SJSA1 (cell line): Measurements from ENCODE around the gene PRSS56. TPM values are rescaled to one million over a fixed set of nuclear protein-coding genes. Genes with fewer than 3 reads are reported as not detected.

Experiments used
- DNase-seq, 2 experiments: peaks; one replicate each; pipeline ENCODE4 v3.0.0-alpha.2; 2015 to 2020; ENCODE audit warnings: low spot score in 2 of 2, low read depth in 1 of 2
- H3K27ac ChIP-seq: fragments of 250-450 bp; sonication (Bioruptor Pico); 2 replicates; pipeline ENCODE4 v1.5.1; 2020; ENCODE audit warnings: mild to moderate bottlenecking, moderate library complexity
- H3K27me3 ChIP-seq: fragments of 250-450 bp; sonication (Bioruptor Pico); replicated peaks from 2 replicates; pipeline ENCODE4 v1.5.1; 2020; ENCODE audit warnings: mild to moderate bottlenecking, moderate library complexity
- H3K36me3 ChIP-seq: fragments of 250-450 bp; sonication (Bioruptor Pico); 2 replicates; pipeline ENCODE4 v1.5.1; 2020; ENCODE audit warnings: mild to moderate bottlenecking
- H3K4me1 ChIP-seq: fragments of 250-450 bp; sonication (Bioruptor Pico); replicated peaks from 2 replicates; pipeline ENCODE4 v1.6.1; 2021; ENCODE audit warnings: mild to moderate bottlenecking
- H3K4me3 ChIP-seq: fragments of 250-450 bp; sonication (Bioruptor Pico); 2 replicates; pipeline ENCODE4 v1.5.1; 2020; ENCODE audit warnings: mild to moderate bottlenecking
- H3K9me3 ChIP-seq: fragments of 250-450 bp; sonication (Bioruptor Pico); replicated peaks from 2 replicates; pipeline ENCODE4 v1.5.1; 2020; ENCODE audit warnings: mild to moderate bottlenecking
- total RNA-seq: library from RNA; depleted of rRNA; stranded (reverse); fragments of >200 nt; shearing (Covaris generic); gene quantifications from 2 replicates; pipeline ENCODE4 v1.2.3, GENCODE V29; 2014

PRSS56 gene
- total RNA-seq, 1 experiment from 2014 or later: not detected

- Histone ChIP-seq H3K4me3 (no peak overlapping the region), H3K4me1 (0 out of 2 replicates have a peak, but pooled peaks cover 4% of the 10 kb centered on the region), H3K27ac (no peak overlapping the region), H3K9me3 (no peaks in the 10 kb centered on the region), H3K36me3 (no peaks in the 10 kb centered on the region), H3K27me3 (peaks cover 52% of the 10 kb centered on the region)
- no peak for DNase-seq
Measured at GRCh38 chr2:232490221-232491138, 29.7 kb upstream of the PRSS56 start.

DNA sequence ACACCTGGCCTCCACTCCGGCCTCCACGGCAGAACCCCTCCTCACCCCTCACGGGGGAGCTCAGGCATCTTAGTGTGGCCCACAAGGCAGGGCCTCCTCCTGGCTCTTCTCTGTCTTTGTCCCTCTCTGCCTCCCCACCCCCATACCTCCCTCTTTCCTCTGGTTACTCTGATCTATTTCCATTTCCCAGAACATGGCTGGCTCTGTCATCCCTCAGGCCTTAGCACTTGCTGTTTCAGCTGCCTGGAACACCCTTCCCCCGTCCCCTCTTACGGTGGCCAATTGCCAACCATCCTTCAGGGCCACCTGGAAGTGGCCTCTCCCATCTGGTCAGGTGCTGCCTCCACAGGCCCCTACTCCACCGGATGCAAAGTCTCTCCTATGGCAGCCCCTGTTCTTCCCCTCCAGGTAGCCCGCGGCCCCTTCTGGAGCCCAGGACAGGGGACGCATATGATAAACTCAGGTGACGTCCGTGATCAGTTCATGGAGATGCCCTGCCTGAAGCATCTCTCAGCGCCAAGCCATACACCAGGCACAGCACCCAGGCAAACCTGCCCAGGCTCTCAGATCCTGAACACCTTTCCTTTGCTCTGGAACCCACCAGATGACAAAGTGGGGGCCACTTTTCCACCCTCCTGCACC is 28.9 kb upstream of the PRSS56 start:
- Histone ChIP-seq H3K4me1 (0 out of 2 replicates have a peak, but pooled peaks cover 4% of the 10 kb centered on the region), H3K36me3 (no peaks in the 10 kb centered on the region), H3K4me3 (no peak overlapping the region)

DNA sequence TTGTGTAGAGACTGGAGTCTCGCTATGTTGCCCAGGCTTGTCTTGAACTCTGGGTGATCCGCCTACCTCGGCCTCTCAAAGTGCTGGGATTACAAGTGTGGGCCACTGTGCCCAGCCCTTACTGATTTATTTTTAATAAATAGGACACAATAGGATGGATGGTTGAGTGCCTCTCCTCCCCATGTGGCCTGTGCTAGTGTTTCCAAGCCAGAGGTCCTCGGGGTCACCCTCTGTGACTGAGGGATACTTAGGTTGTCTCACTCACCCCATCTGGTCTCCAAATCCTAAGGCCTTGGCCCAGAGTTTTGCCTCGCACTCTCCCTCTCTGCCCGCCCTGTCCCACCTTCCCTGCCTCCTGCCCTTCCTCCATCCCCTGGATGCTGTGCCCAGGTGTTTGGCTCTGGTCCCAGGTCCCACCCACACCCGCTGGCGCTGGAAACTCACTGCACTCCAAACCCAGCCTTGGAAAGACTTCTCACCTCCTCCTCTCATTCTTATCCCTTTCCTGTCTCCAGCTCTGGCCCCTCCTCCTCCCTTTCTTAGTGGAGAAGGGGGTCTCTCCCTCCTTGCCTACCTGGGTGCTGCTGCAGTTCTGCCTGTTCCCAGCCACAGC is 27.8 kb upstream of the PRSS56 start:
- Histone ChIP-seq H3K27ac (no peak overlapping the region), H3K4me3 (no peak overlapping the region), H3K4me1 (0 out of 2 replicates have a peak, but pooled peaks cover under 1% of the 10 kb centered on the region), H3K27me3 (peaks cover 34% of the 10 kb centered on the region), H3K9me3 (no peaks in the 10 kb centered on the region), H3K36me3 (no peaks in the 10 kb centered on the region)
- DNase-seq: no peak

More for the DNA sequence above, 28.9 kb upstream of the PRSS56 start:
- Histone ChIP-seq H3K27ac (no peak overlapping the region), H3K27me3 (peaks cover 45% of the 10 kb centered on the region), H3K9me3 (no peaks in the 10 kb centered on the region)
- no peak for DNase-seq

GRCh38 chr2:232492963-232493700 is 27.1 kb upstream of the PRSS56 start:
- Histone ChIP-seq H3K36me3 (no peaks in the 10 kb centered on the region), H3K27ac (no peak overlapping the region), H3K27me3 (peaks cover 28% of the 10 kb centered on the region), H3K9me3 (no peaks in the 10 kb centered on the region), H3K4me3 (no peak overlapping the region), H3K4me1 (no peaks in the 10 kb centered on the region)
- no peak for DNase-seq

GRCh38 chr2:232493701-232494474 is 26.3 kb upstream of the PRSS56 start:
- Histone ChIP-seq H3K4me3 (no peak overlapping the region), H3K27ac (no peak overlapping the region), H3K4me1 (no peaks in the 10 kb centered on the region), H3K36me3 (no peaks in the 10 kb centered on the region), H3K9me3 (no peaks in the 10 kb centered on the region), H3K27me3 (peaks cover 20% of the 10 kb centered on the region)
- DNase-seq: no peak

DNA sequence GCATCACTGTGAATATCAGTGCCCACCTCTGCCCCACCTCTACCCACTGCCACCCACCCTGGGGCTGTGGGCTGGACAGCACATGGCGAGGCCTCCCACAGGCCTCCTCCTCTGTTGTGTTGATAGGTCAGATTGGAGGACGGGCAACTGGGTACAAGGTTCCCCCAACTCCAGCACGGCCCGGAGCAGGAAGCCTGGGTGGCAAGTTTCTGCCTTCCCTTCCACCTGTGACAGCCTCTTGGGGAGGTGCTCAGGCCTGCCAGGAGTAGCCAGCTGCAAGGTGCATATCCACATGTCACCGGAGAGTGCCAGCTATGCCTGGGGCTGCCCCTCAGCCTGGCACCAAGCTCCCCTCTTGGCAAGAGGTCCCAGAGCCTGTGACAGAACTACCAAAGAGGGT is 25.6 kb upstream of the PRSS56 start:
- Histone ChIP-seq H3K9me3 (no peaks in the 10 kb centered on the region), H3K27me3 (peaks cover 18% of the 10 kb centered on the region), H3K27ac (no peak overlapping the region), H3K4me3 (no peak overlapping the region), H3K4me1 (no peaks in the 10 kb centered on the region), H3K36me3 (no peaks in the 10 kb centered on the region)
- no peak for DNase-seq

DNA sequence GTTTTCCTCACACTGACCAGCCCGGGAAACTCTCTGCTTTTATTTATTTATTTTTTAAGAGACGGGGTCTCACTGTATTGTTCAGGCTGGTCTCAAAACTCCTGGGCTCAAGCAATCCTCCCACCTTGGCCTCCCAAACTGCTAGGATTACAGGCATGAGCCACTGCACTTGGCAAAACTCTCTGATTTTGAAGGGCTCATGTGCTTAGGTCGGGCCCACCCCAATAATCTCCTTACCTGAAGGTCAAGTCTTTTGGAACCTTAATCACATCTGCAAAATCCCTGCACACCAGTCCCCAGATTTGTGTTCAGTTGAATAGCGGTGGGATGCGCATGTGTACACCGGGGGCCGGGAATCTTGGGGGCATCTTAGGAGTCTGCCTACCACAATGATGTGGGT is 24.9 kb upstream of the PRSS56 start:
- Histone ChIP-seq H3K36me3 (no peaks in the 10 kb centered on the region), H3K27me3 (peaks cover 18% of the 10 kb centered on the region), H3K27ac (no peak overlapping the region), H3K9me3 (no peaks in the 10 kb centered on the region), H3K4me3 (no peak overlapping the region), H3K4me1 (no peaks in the 10 kb centered on the region)
- DNase-seq: no peak

- no peak for DNase-seq
- Histone ChIP-seq H3K4me1 (no peaks in the 10 kb centered on the region), H3K4me3 (no peak overlapping the region), H3K9me3 (no peaks in the 10 kb centered on the region), H3K36me3 (no peaks in the 10 kb centered on the region), H3K27me3 (peaks cover 22% of the 10 kb centered on the region), H3K27ac (no peak overlapping the region)
Measured at GRCh38 chr2:232496501-232497270, 23.5 kb upstream of the PRSS56 start.

- H3K27me3 ChIP-seq: peaks cover 21% of the 10 kb centered on the region
- H3K4me1 ChIP-seq: no peaks in the 10 kb centered on the region
- no peaks in the 10 kb centered on the region for H3K36me3 ChIP-seq
- no peak overlapping the region for H3K4me3 ChIP-seq
- DNase-seq: no peak
- no peak overlapping the region for H3K27ac ChIP-seq
- H3K9me3 ChIP-seq: no peaks in the 10 kb centered on the region
Measured at GRCh38 chr2:232497348-232497747, 22.8 kb upstream of the PRSS56 start.

- no peaks in the 10 kb centered on the region for H3K36me3 ChIP-seq
- peaks cover 23% of the 10 kb centered on the region for H3K27me3 ChIP-seq
Measured at GRCh38 chr2:232498452-232498851, 21.7 kb upstream of the PRSS56 start.

GRCh38 chr2:232501331-232501771 is 18.8 kb upstream of the PRSS56 start:
- Histone ChIP-seq H3K36me3 (no peaks in the 10 kb centered on the region), H3K4me1 (no peaks in the 10 kb centered on the region; the same call in 1 of the 2 replicates), H3K4me3 (no peak overlapping the region), H3K27me3 (peaks cover 42% of the 10 kb centered on the region), H3K9me3 (no peaks in the 10 kb centered on the region), H3K27ac (no peak overlapping the region)
- DNase-seq: no peak

More at GRCh38 chr2:232498452-232498851, 21.7 kb upstream of the PRSS56 start:
- Histone ChIP-seq H3K4me3 (no peak overlapping the region), H3K4me1 (no peaks in the 10 kb centered on the region; the same call in 1 of the 2 replicates), H3K27ac (no peak overlapping the region), H3K9me3 (no peaks in the 10 kb centered on the region)
- DNase-seq: no peak

- no peaks in the 10 kb centered on the region; the same call in 1 of the 2 replicates for H3K4me1 ChIP-seq
- peaks cover 46% of the 10 kb centered on the region for H3K27me3 ChIP-seq
- H3K27ac ChIP-seq: no peak overlapping the region
- no peak overlapping the region for H3K4me3 ChIP-seq
- H3K36me3 ChIP-seq: no peaks in the 10 kb centered on the region
- no peaks in the 10 kb centered on the region for H3K9me3 ChIP-seq
- no peak for DNase-seq
Measured at GRCh38 chr2:232501794-232502390, 18.3 kb upstream of the PRSS56 start.
